Trophoblast cell (in vitro differentiated cells and primary cell): ENCODE measurements around the gene GAGE12J.
"Not testable (repeated sequence)": the region's sequence is repeated elsewhere in the genome, so short reads cannot be mapped to it uniquely, and the experiment has no call there.

Experiments
- DNase-seq, 2 donors: peaks; one replicate each; pipeline ENCODE4 v3.0.0-alpha.2; 2016
- H2AFZ ChIP-seq: 2 replicates; pipeline ENCODE4 v1.6.1; 2013; ENCODE audit warnings: low read length, moderate library complexity, mild to moderate bottlenecking; ENCODE audit not compliant: insufficient read depth, poor library complexity
- H2AK5ac ChIP-seq: 2 replicates; pipeline ENCODE4 v1.6.1; 2013; ENCODE audit warnings: mild to moderate bottlenecking, low read length
- H2BK120ac ChIP-seq: 2 replicates; pipeline ENCODE4 v1.6.1; 2013; ENCODE audit warnings: low read length, mild to moderate bottlenecking, moderate library complexity; ENCODE audit not compliant: insufficient read depth, poor library complexity
- H2BK12ac ChIP-seq: 2 replicates; pipeline ENCODE4 v1.6.1; 2013; ENCODE audit warnings: mild to moderate bottlenecking, low read length, moderate library complexity
- H2BK5ac ChIP-seq: 2 replicates; pipeline ENCODE4 v1.6.1; 2013; ENCODE audit warnings: low read length, low read depth, moderate library complexity, mild to moderate bottlenecking; ENCODE audit not compliant: poor library complexity
- H3K14ac ChIP-seq: 2 replicates; pipeline ENCODE4 v1.6.1; 2013; ENCODE audit warnings: mild to moderate bottlenecking, low read length
- H3K18ac ChIP-seq: 2 replicates; pipeline ENCODE4 v1.6.1; 2013; ENCODE audit warnings: mild to moderate bottlenecking, low read length
- H3K23ac ChIP-seq: 2 replicates; pipeline ENCODE4 v1.6.1; 2013; ENCODE audit warnings: low read length
- H3K27ac ChIP-seq: 2 replicates; pipeline ENCODE4 v1.5.1; 2013; ENCODE audit warnings: low read depth, mild to moderate bottlenecking, inconsistent platforms, low read length, moderate library complexity
- H3K27me3 ChIP-seq: 2 replicates; pipeline ENCODE4 v1.6.1; 2013; ENCODE audit warnings: inconsistent platforms, mild to moderate bottlenecking, low read length, moderate library complexity; ENCODE audit not compliant: insufficient read depth
- H3K36me3 ChIP-seq, 2 experiments: 1 replicate in 1 of 2; 2 replicates in 1 of 2; pipeline ENCODE4 v1.6.1; 2013; ENCODE audit warnings: low read length in 2 of 2, mild to moderate bottlenecking in 2 of 2, moderate library complexity in 1 of 2; ENCODE audit not compliant: insufficient read depth in 2 of 2, control insufficient read depth in 1 of 2
- H3K4ac ChIP-seq: 2 replicates; pipeline ENCODE4 v1.6.1; 2013; ENCODE audit warnings: low read depth, mild to moderate bottlenecking, low read length, moderate library complexity
- H3K4me1 ChIP-seq, 2 experiments: 1 replicate in 1 of 2; 2 replicates in 1 of 2; pipeline ENCODE4 v1.6.1; 2013; ENCODE audit warnings: low read length in 2 of 2, mild to moderate bottlenecking in 2 of 2, moderate library complexity in 1 of 2; ENCODE audit not compliant: insufficient read depth in 2 of 2, control insufficient read depth in 1 of 2
- H3K4me2 ChIP-seq: 2 replicates; pipeline ENCODE4 v1.6.1; 2013; ENCODE audit warnings: inconsistent platforms, mild to moderate bottlenecking, low read length, moderate library complexity
- H3K4me3 ChIP-seq: 2 replicates; pipeline ENCODE4 v1.5.1; 2013; ENCODE audit warnings: mild to moderate bottlenecking, low read depth, low read length, inconsistent platforms
- H3K79me1 ChIP-seq: one replicate; pipeline ENCODE4 v1.6.1; 2013; ENCODE audit warnings: low read length
- H3K79me2 ChIP-seq: 2 replicates; pipeline ENCODE4 v1.6.1; 2013; ENCODE audit warnings: low read length, mild to moderate bottlenecking; ENCODE audit not compliant: control insufficient read depth, insufficient read depth, poor library complexity
- H3K9ac ChIP-seq: 2 replicates; pipeline ENCODE4 v1.6.1; 2013; ENCODE audit warnings: mild to moderate bottlenecking, low read length
- H3K9me3 ChIP-seq: 2 replicates; pipeline ENCODE4 v1.6.1; 2013; ENCODE audit warnings: low read depth, mild to moderate bottlenecking, control low read depth, inconsistent platforms, low read length; ENCODE audit not compliant: insufficient read depth
- H4K12ac ChIP-seq: 2 replicates; pipeline ENCODE4 v1.6.1; 2013; ENCODE audit warnings: low read depth, mild to moderate bottlenecking, low read length, moderate library complexity
- H4K8ac ChIP-seq: 2 replicates; pipeline ENCODE4 v1.6.1; 2013; ENCODE audit warnings: low read depth, mild to moderate bottlenecking, low read length, moderate library complexity
- H4K91ac ChIP-seq: one replicate; pipeline ENCODE4 v1.6.1; 2013; ENCODE audit warnings: low read depth, mild to moderate bottlenecking, low read length, moderate library complexity
- WGBS: extraction: QIAGEN DNeasy Blood & Tissue Kit; methylation state at CpG from one replicate; pipeline ENCODE4 v1.1.7; 2013; ENCODE audit warnings: missing lambda C conversion rate; ENCODE audit not compliant: insufficient read length, insufficient coverage; ENCODE audit errors: extremely low coverage; 5-methylcytosine and 5-hydroxymethylcytosine counted together

The GAGE12J gene

GRCh38 chrX:49322266-49322665, 429 bp downstream of the GAGE12J start:
- H2BK12ac ChIP-seq, H2AK5ac ChIP-seq, H3K14ac ChIP-seq, H3K4me2 ChIP-seq, H3K4ac ChIP-seq, H4K12ac ChIP-seq, DNase-seq, H3K27ac ChIP-seq, H3K4me1 ChIP-seq, H4K91ac ChIP-seq, H3K27me3 ChIP-seq, H3K79me2 ChIP-seq, H3K23ac ChIP-seq, H2BK5ac ChIP-seq, H2AFZ ChIP-seq, H4K8ac ChIP-seq, H3K18ac ChIP-seq, H3K4me3 ChIP-seq, H3K79me1 ChIP-seq, H2BK120ac ChIP-seq, H3K36me3 ChIP-seq, H3K9ac ChIP-seq, H3K9me3 ChIP-seq: not testable (repeated sequence)
- WGBS: no CpG with 5 or more reads among the region's 27 CpGs

GRCh38 chrX:49323735-49324134, 1.9 kb downstream of the GAGE12J start:
- not testable (repeated sequence) for H3K4ac ChIP-seq, H3K18ac ChIP-seq, DNase-seq, H2AK5ac ChIP-seq, H3K14ac ChIP-seq, H3K27me3 ChIP-seq, H3K27ac ChIP-seq, H3K4me2 ChIP-seq, H4K8ac ChIP-seq, H3K79me1 ChIP-seq, H3K9ac ChIP-seq, H3K23ac ChIP-seq, H2BK12ac ChIP-seq, H3K36me3 ChIP-seq, H3K9me3 ChIP-seq, H2AFZ ChIP-seq, H3K4me3 ChIP-seq, H2BK5ac ChIP-seq, H2BK120ac ChIP-seq, H4K12ac ChIP-seq, H4K91ac ChIP-seq, H3K4me1 ChIP-seq, H3K79me2 ChIP-seq
- no CpG with 5 or more reads among the region's 7 CpGs for WGBS

GRCh38 chrX:49330421-49330820, 8.6 kb downstream of the GAGE12J start:
- H4K8ac ChIP-seq, H3K14ac ChIP-seq, H3K27me3 ChIP-seq, H3K9ac ChIP-seq, H3K36me3 ChIP-seq, H3K4me1 ChIP-seq, H3K9me3 ChIP-seq, H3K27ac ChIP-seq, H4K12ac ChIP-seq, H3K4me3 ChIP-seq, H3K23ac ChIP-seq, H3K18ac ChIP-seq, H2AFZ ChIP-seq, H2AK5ac ChIP-seq, H2BK12ac ChIP-seq, H4K91ac ChIP-seq, H2BK120ac ChIP-seq, H3K79me1 ChIP-seq, H2BK5ac ChIP-seq, DNase-seq, H3K4me2 ChIP-seq, H3K4ac ChIP-seq, H3K79me2 ChIP-seq: not testable (repeated sequence)
- no CpG with 5 or more reads among the region's 11 CpGs for WGBS

GRCh38 chrX:49331282-49331681, 9.4 kb downstream of the GAGE12J start, which contains the start of gene GAGE13:
Gene GAGE13, plus strand, starts transcription at chrX:49331582. Its CDS starts 1,156 bp downstream, at chrX:49332738.
- DNase-seq, H3K79me1 ChIP-seq, H3K36me3 ChIP-seq, H4K91ac ChIP-seq, H2BK12ac ChIP-seq, H3K79me2 ChIP-seq, H2AK5ac ChIP-seq, H3K4me3 ChIP-seq, H3K18ac ChIP-seq, H3K27me3 ChIP-seq, H2AFZ ChIP-seq, H3K4me2 ChIP-seq, H4K12ac ChIP-seq, H3K14ac ChIP-seq, H4K8ac ChIP-seq, H3K4me1 ChIP-seq, H3K23ac ChIP-seq, H3K9ac ChIP-seq, H3K4ac ChIP-seq, H2BK5ac ChIP-seq, H3K27ac ChIP-seq, H2BK120ac ChIP-seq, H3K9me3 ChIP-seq: not testable (repeated sequence)
- WGBS: no CpG with 5 or more reads among the region's 16 CpGs
